HL-60 (cell line): Measurements from ENCODE around the gene IL4R.
A peak's percentile ranks its signal among the peaks of the same experiment; 100 is the strongest.

Source experiments
- DNase-seq, 2 experiments: peaks; one replicate each; pipeline ENCODE4 v3.0.0-alpha.2; 2010 to 2020; ENCODE audit warnings: low read depth in 1 of 2, low spot score in 1 of 2
- H3K27ac ChIP-seq: fragments of 250-450 bp; sonication (Bioruptor Pico); replicated peaks from 2 replicates; pipeline ENCODE4 v1.5.1; 2020; ENCODE audit warnings: mild to moderate bottlenecking, moderate library complexity
- H3K27me3 ChIP-seq: fragments of 250-450 bp; sonication (Bioruptor Pico); 2 replicates; pipeline ENCODE4 v1.5.1; 2021; ENCODE audit warnings: mild to moderate bottlenecking, moderate library complexity; ENCODE audit not compliant: insufficient read depth, poor library complexity, severe bottlenecking
- H3K4me3 ChIP-seq: replicated peaks from 2 replicates; pipeline ENCODE4 v1.5.1; 2011; ENCODE audit warnings: mild to moderate bottlenecking, control low read depth, low read length; ENCODE audit not compliant: insufficient read depth
- GABPA ChIP-seq: IDR thresholded peaks from 2 replicates; pipeline ENCODE4 v1.6.1; 2012; ENCODE audit warnings: low read depth
- POLR2AphosphoS5 ChIP-seq: IDR thresholded peaks from 2 replicates; pipeline ENCODE4 v1.6.1; 2012; ENCODE audit warnings: low read depth
- SPI1 ChIP-seq: IDR thresholded peaks from 2 replicates; pipeline ENCODE4 v1.6.1; 2012; ENCODE audit warnings: low read depth, mild to moderate bottlenecking, borderline replicate concordance
- TF ChIP-seq, protein P1 (sequence below): IDR thresholded peaks from 2 replicates; pipeline ENCODE4 v1.6.1; 2012; ENCODE audit warnings: low read depth; ENCODE audit not compliant: insufficient replicate concordance
- TF ChIP-seq, protein P2 (sequence below): IDR thresholded peaks from one replicate; pipeline ENCODE4 v1.5.1; 2011; ENCODE audit warnings: low read length, control low read depth, inconsistent platforms; ENCODE audit not compliant: insufficient read depth

Gene IL4R

DNA sequence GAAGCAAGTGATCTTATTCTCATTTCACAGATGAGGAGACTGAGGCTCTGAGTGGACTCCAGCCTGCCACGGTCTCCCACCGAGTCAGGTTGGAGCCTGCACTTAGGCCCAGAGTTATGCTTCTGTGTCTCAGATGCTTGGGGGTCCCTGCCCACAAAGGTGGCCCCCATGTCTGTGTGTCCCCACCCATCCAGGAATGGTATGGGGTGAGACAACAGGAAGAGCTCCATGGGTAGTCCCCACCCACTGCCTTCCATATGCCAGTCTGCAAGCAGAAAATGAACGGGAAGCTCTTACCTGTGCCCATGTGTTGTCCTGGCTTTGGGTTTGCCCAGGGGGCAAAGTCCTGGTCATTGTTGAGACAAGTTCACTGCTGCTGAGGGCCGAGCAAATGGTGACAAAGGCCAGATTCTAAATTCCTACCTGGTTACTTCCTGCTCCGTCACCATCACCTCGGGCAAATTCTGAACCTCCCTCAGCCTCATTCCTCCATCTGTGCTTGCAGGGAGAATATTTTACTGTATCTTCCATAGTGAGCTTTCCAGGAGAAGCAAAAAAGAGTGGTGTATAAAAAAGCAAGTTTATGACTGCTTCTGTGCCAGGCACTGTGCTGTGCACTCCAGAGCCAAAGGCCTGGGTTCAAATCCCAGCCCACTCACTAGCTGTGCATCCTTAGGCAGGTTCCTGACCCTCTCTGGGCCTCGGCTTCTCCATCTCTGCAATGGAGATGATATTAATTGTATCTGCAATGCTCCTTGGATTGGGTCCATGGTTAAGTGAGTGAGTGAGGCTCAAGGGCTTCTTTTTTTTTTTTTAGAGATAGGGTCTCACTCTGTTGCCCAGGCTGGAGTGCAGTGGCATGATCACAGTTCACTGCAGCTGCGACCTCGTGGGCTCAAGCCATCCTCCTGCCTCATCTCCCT lies 9.3 kb downstream of the IL4R start:
- no peak for DNase-seq
- Histone ChIP-seq H3K27me3 (no peaks in the 10 kb centered on the region), H3K27ac (no peak overlapping the region), H3K4me3 (no peak overlapping the region)
- TF ChIP-seq, protein P1, sequence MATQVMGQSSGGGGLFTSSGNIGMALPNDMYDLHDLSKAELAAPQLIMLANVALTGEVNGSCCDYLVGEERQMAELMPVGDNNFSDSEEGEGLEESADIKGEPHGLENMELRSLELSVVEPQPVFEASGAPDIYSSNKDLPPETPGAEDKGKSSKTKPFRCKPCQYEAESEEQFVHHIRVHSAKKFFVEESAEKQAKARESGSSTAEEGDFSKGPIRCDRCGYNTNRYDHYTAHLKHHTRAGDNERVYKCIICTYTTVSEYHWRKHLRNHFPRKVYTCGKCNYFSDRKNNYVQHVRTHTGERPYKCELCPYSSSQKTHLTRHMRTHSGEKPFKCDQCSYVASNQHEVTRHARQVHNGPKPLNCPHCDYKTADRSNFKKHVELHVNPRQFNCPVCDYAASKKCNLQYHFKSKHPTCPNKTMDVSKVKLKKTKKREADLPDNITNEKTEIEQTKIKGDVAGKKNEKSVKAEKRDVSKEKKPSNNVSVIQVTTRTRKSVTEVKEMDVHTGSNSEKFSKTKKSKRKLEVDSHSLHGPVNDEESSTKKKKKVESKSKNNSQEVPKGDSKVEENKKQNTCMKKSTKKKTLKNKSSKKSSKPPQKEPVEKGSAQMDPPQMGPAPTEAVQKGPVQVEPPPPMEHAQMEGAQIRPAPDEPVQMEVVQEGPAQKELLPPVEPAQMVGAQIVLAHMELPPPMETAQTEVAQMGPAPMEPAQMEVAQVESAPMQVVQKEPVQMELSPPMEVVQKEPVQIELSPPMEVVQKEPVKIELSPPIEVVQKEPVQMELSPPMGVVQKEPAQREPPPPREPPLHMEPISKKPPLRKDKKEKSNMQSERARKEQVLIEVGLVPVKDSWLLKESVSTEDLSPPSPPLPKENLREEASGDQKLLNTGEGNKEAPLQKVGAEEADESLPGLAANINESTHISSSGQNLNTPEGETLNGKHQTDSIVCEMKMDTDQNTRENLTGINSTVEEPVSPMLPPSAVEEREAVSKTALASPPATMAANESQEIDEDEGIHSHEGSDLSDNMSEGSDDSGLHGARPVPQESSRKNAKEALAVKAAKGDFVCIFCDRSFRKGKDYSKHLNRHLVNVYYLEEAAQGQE, result no peak
- TF ChIP-seq SPI1 (no peak), POLR2AphosphoS5 (no peak), GABPA (no peak)
- TF ChIP-seq, protein P2, sequence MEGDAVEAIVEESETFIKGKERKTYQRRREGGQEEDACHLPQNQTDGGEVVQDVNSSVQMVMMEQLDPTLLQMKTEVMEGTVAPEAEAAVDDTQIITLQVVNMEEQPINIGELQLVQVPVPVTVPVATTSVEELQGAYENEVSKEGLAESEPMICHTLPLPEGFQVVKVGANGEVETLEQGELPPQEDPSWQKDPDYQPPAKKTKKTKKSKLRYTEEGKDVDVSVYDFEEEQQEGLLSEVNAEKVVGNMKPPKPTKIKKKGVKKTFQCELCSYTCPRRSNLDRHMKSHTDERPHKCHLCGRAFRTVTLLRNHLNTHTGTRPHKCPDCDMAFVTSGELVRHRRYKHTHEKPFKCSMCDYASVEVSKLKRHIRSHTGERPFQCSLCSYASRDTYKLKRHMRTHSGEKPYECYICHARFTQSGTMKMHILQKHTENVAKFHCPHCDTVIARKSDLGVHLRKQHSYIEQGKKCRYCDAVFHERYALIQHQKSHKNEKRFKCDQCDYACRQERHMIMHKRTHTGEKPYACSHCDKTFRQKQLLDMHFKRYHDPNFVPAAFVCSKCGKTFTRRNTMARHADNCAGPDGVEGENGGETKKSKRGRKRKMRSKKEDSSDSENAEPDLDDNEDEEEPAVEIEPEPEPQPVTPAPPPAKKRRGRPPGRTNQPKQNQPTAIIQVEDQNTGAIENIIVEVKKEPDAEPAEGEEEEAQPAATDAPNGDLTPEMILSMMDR, result no peak

DNA sequence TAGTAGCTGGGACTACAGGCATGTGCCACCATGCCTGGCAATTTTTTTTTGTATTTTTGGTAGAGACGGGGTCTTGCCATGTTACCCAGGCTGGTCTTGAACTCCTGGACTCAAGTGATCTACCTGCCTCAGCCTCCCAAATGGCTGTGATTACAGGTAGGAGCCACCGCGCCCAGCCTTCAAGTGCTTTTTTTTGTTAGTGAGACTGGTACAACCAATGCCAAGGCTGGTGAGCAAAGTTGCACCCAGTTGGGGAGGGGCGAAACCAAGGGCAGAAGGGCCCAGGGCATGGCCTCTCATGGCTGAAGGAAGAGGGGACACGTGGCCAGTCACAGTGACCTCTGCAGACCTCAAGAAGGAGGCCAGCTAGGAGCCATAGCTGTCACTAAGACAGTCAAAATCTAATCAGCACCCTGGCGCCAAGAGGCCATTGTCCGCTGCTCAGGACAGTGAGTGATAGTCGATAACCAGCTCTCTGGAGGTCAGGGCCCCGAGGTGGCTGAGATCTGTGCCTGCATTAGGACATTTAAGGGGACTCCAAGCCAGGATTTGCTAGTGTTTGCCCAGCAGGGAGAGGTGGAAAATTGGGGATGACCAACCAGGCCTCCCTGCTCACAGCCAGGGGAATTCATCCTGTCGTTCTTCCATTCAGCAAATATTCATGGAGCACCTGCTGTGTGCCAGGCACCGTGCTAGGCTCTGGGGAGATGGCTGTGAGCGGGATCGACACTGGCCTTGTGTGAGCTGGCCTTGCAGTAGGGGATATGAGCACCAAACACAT lies 10.2 kb downstream of the IL4R start:
- no peak overlapping the region for H3K4me3 ChIP-seq
- no peak for DNase-seq
- TF ChIP-seq GABPA (no peak), POLR2AphosphoS5 (no peak), SPI1 (no peak)
- TF ChIP-seq, protein P1, result no peak
- TF ChIP-seq, protein P2, result no peak
- no peaks in the 10 kb centered on the region for H3K27me3 ChIP-seq
- H3K27ac ChIP-seq, result no peak overlapping the region

DNA sequence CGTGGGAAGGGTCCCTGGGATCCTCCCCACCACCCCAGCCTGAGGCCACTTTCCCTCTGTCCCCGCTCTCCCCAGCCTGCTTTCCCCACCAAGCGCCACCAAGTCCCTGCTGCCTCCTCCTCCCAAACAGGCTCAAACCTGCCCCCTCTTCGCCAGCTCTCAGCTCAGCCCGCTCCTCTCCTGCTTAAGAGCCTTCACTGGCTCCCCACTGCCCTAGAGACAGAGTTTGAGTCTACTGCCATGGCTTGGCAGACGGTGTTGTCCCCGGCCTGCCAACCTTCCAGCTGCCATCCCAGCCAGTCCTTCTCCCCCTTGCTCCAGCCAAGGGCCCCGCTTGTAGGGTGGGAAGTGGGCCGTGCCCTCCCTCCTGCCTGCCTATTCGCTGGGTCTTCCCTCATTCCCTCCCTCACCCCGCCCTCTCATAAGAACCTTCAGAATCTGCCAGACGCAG lies 11.1 kb downstream of the IL4R start:
- Histone ChIP-seq H3K27me3 (no peaks in the 10 kb centered on the region), H3K27ac (peak overlapping the region; percentile 18; the same call in 1 of the 2 replicates), H3K4me3 (no peak overlapping the region)
- TF ChIP-seq SPI1 (no peak), POLR2AphosphoS5 (no peak), GABPA (no peak)
- TF ChIP-seq, protein P1, result no peak
- TF ChIP-seq, protein P2, result no peak
- no peak for DNase-seq
